ENCODE measurements around the gene NOS2.

DNA sequence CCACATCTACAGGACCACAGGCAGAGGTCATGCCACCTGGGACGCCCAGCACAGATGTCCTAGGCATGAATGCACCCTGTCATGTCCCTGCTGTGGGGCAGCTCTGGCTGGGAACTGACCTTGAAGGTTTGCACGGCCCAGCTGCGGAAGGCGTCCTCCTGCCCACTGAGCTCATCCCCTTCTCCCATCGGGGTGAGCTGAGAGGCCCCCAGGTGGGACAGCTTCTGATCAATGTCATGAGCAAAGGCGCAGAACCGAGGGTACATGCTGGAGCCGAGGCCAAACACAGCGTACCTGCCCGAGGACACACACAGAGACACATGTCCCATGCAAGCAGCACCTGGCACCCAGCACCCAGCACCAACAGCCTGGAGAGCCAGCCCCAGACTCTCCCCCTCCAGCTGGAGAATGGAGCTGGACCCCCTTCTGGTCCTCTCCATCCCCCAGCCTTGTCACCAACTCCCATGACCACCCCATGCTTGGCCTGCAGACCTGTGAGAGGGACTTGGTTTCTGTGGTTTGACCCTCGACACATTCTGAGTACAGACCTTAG is 31.4 kb downstream of the NOS2 start:
- TF ChIP-seq POLR2A (IDR thresholded peaks at IDR 0.05) (no peak), POLR2AphosphoS5 (IDR thresholded peaks at IDR 0.05) (no peak)
- TF ChIP-seq, protein P1, sequence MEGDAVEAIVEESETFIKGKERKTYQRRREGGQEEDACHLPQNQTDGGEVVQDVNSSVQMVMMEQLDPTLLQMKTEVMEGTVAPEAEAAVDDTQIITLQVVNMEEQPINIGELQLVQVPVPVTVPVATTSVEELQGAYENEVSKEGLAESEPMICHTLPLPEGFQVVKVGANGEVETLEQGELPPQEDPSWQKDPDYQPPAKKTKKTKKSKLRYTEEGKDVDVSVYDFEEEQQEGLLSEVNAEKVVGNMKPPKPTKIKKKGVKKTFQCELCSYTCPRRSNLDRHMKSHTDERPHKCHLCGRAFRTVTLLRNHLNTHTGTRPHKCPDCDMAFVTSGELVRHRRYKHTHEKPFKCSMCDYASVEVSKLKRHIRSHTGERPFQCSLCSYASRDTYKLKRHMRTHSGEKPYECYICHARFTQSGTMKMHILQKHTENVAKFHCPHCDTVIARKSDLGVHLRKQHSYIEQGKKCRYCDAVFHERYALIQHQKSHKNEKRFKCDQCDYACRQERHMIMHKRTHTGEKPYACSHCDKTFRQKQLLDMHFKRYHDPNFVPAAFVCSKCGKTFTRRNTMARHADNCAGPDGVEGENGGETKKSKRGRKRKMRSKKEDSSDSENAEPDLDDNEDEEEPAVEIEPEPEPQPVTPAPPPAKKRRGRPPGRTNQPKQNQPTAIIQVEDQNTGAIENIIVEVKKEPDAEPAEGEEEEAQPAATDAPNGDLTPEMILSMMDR (IDR thresholded peaks at IDR 0.05 in 8 of 11, conservative IDR thresholded peaks at IDR 0.05 in 3 of 11) = no peak

All from spleen (tissue), 7 donors.